ENCODE data around the gene ADRA2B.

DNA sequence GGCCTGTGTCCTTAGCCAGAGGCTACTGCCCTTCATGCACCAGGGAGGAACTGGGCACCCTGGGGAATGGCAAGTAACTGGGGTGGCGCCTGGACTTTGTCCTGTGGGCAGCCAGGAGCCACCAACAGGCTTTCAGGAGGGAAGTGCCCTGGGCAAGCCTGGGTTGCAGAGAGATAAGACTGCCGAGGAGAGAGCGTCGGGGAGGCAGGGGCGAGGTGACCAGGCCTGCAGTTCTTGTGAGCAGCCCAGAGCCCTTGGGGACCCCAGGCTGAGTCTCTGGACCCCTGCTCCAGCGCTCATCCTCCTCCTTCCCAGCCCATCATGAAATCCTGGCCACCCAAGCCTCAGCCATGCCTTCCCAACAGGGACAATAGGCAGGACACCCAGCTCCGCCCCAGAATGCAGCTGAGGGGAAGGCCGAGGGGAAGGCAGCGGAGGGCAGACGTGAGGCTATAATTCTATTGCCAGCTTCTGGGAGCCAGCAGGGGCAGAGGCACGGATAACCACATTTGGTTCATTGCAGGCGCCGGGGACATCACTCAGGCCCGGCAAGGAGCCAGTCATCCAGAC is 25.1 kb downstream of the ADRA2B start:
- TF ChIP-seq, protein P1, sequence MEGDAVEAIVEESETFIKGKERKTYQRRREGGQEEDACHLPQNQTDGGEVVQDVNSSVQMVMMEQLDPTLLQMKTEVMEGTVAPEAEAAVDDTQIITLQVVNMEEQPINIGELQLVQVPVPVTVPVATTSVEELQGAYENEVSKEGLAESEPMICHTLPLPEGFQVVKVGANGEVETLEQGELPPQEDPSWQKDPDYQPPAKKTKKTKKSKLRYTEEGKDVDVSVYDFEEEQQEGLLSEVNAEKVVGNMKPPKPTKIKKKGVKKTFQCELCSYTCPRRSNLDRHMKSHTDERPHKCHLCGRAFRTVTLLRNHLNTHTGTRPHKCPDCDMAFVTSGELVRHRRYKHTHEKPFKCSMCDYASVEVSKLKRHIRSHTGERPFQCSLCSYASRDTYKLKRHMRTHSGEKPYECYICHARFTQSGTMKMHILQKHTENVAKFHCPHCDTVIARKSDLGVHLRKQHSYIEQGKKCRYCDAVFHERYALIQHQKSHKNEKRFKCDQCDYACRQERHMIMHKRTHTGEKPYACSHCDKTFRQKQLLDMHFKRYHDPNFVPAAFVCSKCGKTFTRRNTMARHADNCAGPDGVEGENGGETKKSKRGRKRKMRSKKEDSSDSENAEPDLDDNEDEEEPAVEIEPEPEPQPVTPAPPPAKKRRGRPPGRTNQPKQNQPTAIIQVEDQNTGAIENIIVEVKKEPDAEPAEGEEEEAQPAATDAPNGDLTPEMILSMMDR (conservative IDR thresholded peaks at IDR 0.05; ENCODE audit: low read length): no peak
- no peak for TF ChIP-seq EZH2phosphoT487 (IDR thresholded peaks at IDR 0.05; ENCODE audit: borderline replicate concordance)
